ENCODE data around the gene COPG2. TPM values are rescaled to one million over a fixed set of nuclear protein-coding genes. Genes with fewer than 3 reads are reported as not detected.
A peak's percentile ranks its signal among the peaks of the same experiment; 100 is the strongest.

The COPG2 gene
- total and polyA plus RNA-seq, 2 experiments from 2014 or later: 4.9 to 66.3 TPM

DNA sequence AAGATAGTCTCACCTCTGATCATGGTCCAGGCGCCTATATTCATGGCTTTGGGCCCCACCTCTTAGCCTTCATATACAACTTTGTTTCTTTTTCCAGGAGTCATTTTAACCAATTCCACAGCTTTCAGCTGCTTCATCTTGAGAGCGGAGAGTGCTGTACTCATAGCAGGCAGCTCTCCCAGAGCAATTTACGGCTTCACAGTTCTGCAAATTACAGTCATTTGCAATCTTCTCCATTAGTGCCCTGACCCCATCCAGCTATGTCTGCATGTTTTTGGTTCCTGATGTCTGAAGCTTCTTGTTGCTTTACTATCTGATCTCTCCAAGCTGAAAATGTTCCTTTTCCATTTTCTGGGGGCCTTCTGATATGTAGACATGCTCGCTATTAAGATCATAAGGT is 194.7 kb downstream of the COPG2 start:
- H3F3A ChIP-seq (replicated peaks; ENCODE audit: low read depth): no peaks in the 10 kb centered on the region
- H2AFZ ChIP-seq: peak overlapping the region; percentile 77
- peaks cover 9% of the 10 kb centered on the region; the same call in 1 of the 2 replicates for H3K4me1 ChIP-seq (ENCODE audit: insufficient read depth)
- no peak overlapping the region for H3K4me2 ChIP-seq
- H3K79me2 ChIP-seq (replicated peaks; ENCODE audit: insufficient read depth): no peaks in the 10 kb centered on the region
- DNase-seq (ENCODE audit: low spot score): no peak
- no peak overlapping the region for H3K27ac ChIP-seq (ENCODE audit: low read depth)
- Mint-ChIP-seq H3K36me3 (ENCODE audit: low read depth) (no peaks in the 10 kb centered on the region), H3K27me3 (ENCODE audit: insufficient read depth, low read depth, poor library complexity) (peaks cover 5% of the 10 kb centered on the region), H3K27ac (no peak overlapping the region; the same call in 1 of the 2 replicates), H3K4me1 (peaks cover 20% of the 10 kb centered on the region), H3K9me3 (no peaks in the 10 kb centered on the region), H3K4me3 (no peak overlapping the region)
- ATAC-seq: no peak
- no peaks in the 10 kb centered on the region for H3K27me3 ChIP-seq (ENCODE audit: insufficient read depth)
- TF ChIP-seq EZH2 (IDR thresholded peaks at IDR 0.05; ENCODE audit: low read depth, unreplicated experiment) (no peak), CREB1 (CRISPR knock-in tag; IDR thresholded peaks at IDR 0.05; ENCODE audit: low read depth) (no peak), EZH2phosphoT487 (IDR thresholded peaks at IDR 0.05; ENCODE audit: unreplicated experiment) (no peak), ZNF331 (CRISPR knock-in tag; IDR thresholded peaks at IDR 0.05; ENCODE audit: low read depth) (no peak), NANOG (IDR thresholded peaks at IDR 0.05; ENCODE audit: borderline replicate concordance) (no peak), ZNF114 (CRISPR knock-in tag; IDR thresholded peaks at IDR 0.05) (no peak), POLR2AphosphoS5 (IDR thresholded peaks at IDR 0.05; ENCODE audit: low read depth) (no peak), JUNB (IDR thresholded peaks at IDR 0.05; ENCODE audit: unreplicated experiment) (no peak), STAT1 (IDR thresholded peaks at IDR 0.05; ENCODE audit: unreplicated experiment) (no peak)
- TF ChIP-seq, protein P1, sequence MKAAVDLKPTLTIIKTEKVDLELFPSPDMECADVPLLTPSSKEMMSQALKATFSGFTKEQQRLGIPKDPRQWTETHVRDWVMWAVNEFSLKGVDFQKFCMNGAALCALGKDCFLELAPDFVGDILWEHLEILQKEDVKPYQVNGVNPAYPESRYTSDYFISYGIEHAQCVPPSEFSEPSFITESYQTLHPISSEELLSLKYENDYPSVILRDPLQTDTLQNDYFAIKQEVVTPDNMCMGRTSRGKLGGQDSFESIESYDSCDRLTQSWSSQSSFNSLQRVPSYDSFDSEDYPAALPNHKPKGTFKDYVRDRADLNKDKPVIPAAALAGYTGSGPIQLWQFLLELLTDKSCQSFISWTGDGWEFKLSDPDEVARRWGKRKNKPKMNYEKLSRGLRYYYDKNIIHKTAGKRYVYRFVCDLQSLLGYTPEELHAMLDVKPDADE (IDR thresholded peaks at IDR 0.05): no peak
- TF ChIP-seq, protein P2, sequence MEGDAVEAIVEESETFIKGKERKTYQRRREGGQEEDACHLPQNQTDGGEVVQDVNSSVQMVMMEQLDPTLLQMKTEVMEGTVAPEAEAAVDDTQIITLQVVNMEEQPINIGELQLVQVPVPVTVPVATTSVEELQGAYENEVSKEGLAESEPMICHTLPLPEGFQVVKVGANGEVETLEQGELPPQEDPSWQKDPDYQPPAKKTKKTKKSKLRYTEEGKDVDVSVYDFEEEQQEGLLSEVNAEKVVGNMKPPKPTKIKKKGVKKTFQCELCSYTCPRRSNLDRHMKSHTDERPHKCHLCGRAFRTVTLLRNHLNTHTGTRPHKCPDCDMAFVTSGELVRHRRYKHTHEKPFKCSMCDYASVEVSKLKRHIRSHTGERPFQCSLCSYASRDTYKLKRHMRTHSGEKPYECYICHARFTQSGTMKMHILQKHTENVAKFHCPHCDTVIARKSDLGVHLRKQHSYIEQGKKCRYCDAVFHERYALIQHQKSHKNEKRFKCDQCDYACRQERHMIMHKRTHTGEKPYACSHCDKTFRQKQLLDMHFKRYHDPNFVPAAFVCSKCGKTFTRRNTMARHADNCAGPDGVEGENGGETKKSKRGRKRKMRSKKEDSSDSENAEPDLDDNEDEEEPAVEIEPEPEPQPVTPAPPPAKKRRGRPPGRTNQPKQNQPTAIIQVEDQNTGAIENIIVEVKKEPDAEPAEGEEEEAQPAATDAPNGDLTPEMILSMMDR (conservative IDR thresholded peaks at IDR 0.05; ENCODE audit: low read depth in 2 of 2): no peak
- TF ChIP-seq, protein P3, sequence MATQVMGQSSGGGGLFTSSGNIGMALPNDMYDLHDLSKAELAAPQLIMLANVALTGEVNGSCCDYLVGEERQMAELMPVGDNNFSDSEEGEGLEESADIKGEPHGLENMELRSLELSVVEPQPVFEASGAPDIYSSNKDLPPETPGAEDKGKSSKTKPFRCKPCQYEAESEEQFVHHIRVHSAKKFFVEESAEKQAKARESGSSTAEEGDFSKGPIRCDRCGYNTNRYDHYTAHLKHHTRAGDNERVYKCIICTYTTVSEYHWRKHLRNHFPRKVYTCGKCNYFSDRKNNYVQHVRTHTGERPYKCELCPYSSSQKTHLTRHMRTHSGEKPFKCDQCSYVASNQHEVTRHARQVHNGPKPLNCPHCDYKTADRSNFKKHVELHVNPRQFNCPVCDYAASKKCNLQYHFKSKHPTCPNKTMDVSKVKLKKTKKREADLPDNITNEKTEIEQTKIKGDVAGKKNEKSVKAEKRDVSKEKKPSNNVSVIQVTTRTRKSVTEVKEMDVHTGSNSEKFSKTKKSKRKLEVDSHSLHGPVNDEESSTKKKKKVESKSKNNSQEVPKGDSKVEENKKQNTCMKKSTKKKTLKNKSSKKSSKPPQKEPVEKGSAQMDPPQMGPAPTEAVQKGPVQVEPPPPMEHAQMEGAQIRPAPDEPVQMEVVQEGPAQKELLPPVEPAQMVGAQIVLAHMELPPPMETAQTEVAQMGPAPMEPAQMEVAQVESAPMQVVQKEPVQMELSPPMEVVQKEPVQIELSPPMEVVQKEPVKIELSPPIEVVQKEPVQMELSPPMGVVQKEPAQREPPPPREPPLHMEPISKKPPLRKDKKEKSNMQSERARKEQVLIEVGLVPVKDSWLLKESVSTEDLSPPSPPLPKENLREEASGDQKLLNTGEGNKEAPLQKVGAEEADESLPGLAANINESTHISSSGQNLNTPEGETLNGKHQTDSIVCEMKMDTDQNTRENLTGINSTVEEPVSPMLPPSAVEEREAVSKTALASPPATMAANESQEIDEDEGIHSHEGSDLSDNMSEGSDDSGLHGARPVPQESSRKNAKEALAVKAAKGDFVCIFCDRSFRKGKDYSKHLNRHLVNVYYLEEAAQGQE (IDR thresholded peaks at IDR 0.05; ENCODE audit: unreplicated experiment): no peak
- TF ChIP-seq, protein P4, sequence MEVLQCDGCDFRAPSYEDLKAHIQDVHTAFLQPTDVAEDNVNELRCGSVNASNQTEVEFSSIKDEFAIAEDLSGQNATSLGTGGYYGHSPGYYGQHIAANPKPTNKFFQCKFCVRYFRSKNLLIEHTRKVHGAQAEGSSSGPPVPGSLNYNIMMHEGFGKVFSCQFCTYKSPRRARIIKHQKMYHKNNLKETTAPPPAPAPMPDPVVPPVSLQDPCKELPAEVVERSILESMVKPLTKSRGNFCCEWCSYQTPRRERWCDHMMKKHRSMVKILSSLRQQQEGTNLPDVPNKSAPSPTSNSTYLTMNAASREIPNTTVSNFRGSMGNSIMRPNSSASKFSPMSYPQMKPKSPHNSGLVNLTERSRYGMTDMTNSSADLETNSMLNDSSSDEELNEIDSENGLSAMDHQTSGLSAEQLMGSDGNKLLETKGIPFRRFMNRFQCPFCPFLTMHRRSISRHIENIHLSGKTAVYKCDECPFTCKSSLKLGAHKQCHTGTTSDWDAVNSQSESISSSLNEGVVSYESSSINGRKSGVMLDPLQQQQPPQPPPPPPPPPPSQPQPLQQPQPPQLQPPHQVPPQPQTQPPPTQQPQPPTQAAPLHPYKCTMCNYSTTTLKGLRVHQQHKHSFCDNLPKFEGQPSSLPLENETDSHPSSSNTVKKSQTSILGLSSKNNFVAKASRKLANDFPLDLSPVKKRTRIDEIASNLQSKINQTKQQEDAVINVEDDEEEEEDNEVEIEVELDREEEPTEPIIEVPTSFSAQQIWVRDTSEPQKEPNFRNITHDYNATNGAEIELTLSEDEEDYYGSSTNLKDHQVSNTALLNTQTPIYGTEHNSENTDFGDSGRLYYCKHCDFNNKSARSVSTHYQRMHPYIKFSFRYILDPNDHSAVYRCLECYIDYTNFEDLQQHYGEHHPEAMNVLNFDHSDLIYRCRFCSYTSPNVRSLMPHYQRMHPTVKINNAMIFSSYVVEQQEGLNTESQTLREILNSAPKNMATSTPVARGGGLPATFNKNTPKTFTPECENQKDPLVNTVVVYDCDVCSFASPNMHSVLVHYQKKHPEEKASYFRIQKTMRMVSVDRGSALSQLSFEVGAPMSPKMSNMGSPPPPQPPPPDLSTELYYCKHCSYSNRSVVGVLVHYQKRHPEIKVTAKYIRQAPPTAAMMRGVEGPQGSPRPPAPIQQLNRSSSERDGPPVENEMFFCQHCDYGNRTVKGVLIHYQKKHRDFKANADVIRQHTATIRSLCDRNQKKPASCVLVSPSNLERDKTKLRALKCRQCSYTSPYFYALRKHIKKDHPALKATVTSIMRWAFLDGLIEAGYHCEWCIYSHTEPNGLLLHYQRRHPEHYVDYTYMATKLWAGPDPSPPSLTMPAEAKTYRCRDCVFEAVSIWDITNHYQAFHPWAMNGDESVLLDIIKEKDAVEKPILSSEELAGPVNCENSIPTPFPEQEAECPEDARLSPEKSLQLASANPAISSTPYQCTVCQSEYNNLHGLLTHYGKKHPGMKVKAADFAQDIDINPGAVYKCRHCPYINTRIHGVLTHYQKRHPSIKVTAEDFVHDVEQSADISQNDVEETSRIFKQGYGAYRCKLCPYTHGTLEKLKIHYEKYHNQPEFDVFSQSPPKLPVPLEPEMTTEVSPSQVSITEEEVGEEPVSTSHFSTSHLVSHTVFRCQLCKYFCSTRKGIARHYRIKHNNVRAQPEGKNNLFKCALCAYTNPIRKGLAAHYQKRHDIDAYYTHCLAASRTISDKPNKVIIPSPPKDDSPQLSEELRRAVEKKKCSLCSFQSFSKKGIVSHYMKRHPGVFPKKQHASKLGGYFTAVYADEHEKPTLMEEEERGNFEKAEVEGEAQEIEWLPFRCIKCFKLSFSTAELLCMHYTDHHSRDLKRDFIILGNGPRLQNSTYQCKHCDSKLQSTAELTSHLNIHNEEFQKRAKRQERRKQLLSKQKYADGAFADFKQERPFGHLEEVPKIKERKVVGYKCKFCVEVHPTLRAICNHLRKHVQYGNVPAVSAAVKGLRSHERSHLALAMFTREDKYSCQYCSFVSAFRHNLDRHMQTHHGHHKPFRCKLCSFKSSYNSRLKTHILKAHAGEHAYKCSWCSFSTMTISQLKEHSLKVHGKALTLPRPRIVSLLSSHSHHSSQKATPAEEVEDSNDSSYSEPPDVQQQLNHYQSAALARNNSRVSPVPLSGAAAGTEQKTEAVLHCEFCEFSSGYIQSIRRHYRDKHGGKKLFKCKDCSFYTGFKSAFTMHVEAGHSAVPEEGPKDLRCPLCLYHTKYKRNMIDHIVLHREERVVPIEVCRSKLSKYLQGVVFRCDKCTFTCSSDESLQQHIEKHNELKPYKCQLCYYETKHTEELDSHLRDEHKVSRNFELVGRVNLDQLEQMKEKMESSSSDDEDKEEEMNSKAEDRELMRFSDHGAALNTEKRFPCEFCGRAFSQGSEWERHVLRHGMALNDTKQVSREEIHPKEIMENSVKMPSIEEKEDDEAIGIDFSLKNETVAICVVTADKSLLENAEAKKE (CRISPR knock-in tag; IDR thresholded peaks at IDR 0.05): no peak
- H4K20me1 ChIP-seq (replicated peaks; ENCODE audit: insufficient read depth): no peaks in the 10 kb centered on the region
- H3K36me3 ChIP-seq (ENCODE audit: insufficient read depth): no peaks in the 10 kb centered on the region
- H3K9me2 ChIP-seq (ENCODE audit: insufficient read depth): no peaks in the 10 kb centered on the region
- H3K4me3 ChIP-seq: no peak overlapping the region
